Thyroid gland (tissue), 4 donors: Measurements from ENCODE around the gene ZNF451. TPM values are rescaled to one million over a fixed set of nuclear protein-coding genes. Genes with fewer than 3 reads are reported as not detected.

Experiments
- DNase-seq, 2 donors: peaks; one replicate each; pipeline ENCODE4 v3.0.0-alpha.2; 2019
- H3K27ac ChIP-seq, 3 donors: fragments of 200-600 bp; sonication (generic); 1 replicate in 2 of 3; 2 replicates in 1 of 3; pipeline ENCODE4 v1.5.1; 2016 to 2019; ENCODE audit warnings: mild to moderate bottlenecking in 1 of 3, moderate library complexity in 1 of 3
- H3K27me3 ChIP-seq: fragments of 200-600 bp; sonication (generic); one replicate; pipeline ENCODE4 v1.5.1; 2019
- H3K36me3 ChIP-seq, 2 donors: fragments of 200-600 bp; sonication (generic); one replicate each; pipeline ENCODE4 v1.5.1; 2016 to 2019
- H3K4me1 ChIP-seq, 2 donors: fragments of 200-600 bp; sonication (generic); one replicate each; pipeline ENCODE4 v1.5.1; 2017 to 2019
- H3K4me3 ChIP-seq, 3 donors: fragments of 200-600 bp; sonication (generic); replicated peaks in 1 of 3; 1 replicate in 2 of 3; 2 replicates in 1 of 3; pipeline ENCODE4 v1.5.1; 2016; ENCODE audit warnings: mild to moderate bottlenecking in 1 of 3
- H3K9me3 ChIP-seq: fragments of 200-600 bp; sonication (generic); one replicate; pipeline ENCODE4 v1.5.1; 2017
- CTCF ChIP-seq, 6 experiments: fragments of 200-600 bp in 3 of 6; fragments of 450-650 bp in 3 of 6; sonication (generic) in 3 of 6; IDR thresholded peaks; one replicate each; pipeline ENCODE4 v1.5.1; 2016 to 2019; ENCODE audit warnings: antibody characterized with exemption in 6 of 6, mild to moderate bottlenecking in 2 of 6, inconsistent platforms in 1 of 6, moderate library complexity in 1 of 6
- POLR2A ChIP-seq, 2 donors: fragments of 450-650 bp; IDR thresholded peaks; one replicate each; pipeline ENCODE4 v1.6.1; 2017; ENCODE audit warnings: antibody characterized with exemption in 2 of 2, mild to moderate bottlenecking in 2 of 2, moderate library complexity in 1 of 2
- WGBS, 2 donors: methylation state at CpG; one replicate each; pipeline ENCODE4 v1.1.5; 2017; 5-methylcytosine and 5-hydroxymethylcytosine counted together
- intact Hi-C: fragments of 100-400 bp; cut with DNase I; formaldehyde crosslinking; loops from one replicate; pipeline ENCODE4 v1.15.1; 2023
- total RNA-seq, 4 donors: library from RNA; depleted of rRNA; stranded (reverse); fragments of >200 nt; gene quantifications; one replicate each; pipeline ENCODE4 v1.2.3, GENCODE V29; 2016

ZNF451 gene
- total RNA-seq, 4 donors from 2014 or later: 71.7 to 126 (median 85.6) TPM

GRCh38 chr6:57217270-57217669, 127.3 kb downstream of the ZNF451 start:
- intact Hi-C loops: no loop called here
- Histone ChIP-seq H3K4me1 (peaks cover 4 to 11% of the 10 kb centered on the region in 2 donors), H3K4me3 (no peak overlapping the region), H3K27ac (no peak overlapping the region), H3K36me3 (no peaks in the 10 kb centered on the region), H3K27me3 (no peaks in the 10 kb centered on the region), H3K9me3 (no peaks in the 10 kb centered on the region)
- TF ChIP-seq CTCF (IDR thresholded peaks at IDR 0.05) (no peak), POLR2A (IDR thresholded peaks at IDR 0.05) (no peak)
- 97 to 98% methylated on average over 11 of the region's 11 CpGs for WGBS, 2 donors
- no peak for DNase-seq

Other genes starting within 250 kb of the ZNF451 start
- 1 to 10 TPM; 1.1 to 7.1 (median 3.0) TPM for gene BEND6, start 135.1 kb upstream of the ZNF451 start, total RNA-seq
- 10 to 100 TPM in 2 of 4 donors, 1 to 10 TPM in 2; 9.1 to 16.8 (median 11.0) TPM for gene KIAA1586, start 43.5 kb upstream of the ZNF451 start, total RNA-seq
- gene BAG2, start 82.1 kb downstream of the ZNF451 start, total RNA-seq: 10 to 100 TPM in 3 of 4 donors, 1 to 10 TPM in 1; 9.5 to 11.5 (median 10.9) TPM
- 10 to 100 TPM; 19.6 to 38.9 (median 27.9) TPM for gene RAB23, start 132.1 kb downstream of the ZNF451 start, total RNA-seq
- 10 to 100 TPM; 11.0 to 16.2 (median 13.3) TPM for gene PRIM2, start 227.4 kb downstream of the ZNF451 start, total RNA-seq